Loucy (cell line): ENCODE measurements around the gene USP20.
A peak's percentile ranks its signal among the peaks of the same experiment; 100 is the strongest.

Experiments
- H2AFZ ChIP-seq: fragments of 200-600 bp; sonication (generic); 2 replicates; pipeline ENCODE4 v1.6.0; 2016; ENCODE audit warnings: antibody characterized with exemption, mild to moderate bottlenecking, low read length, moderate library complexity
- H3F3A ChIP-seq: fragments of 200-600 bp; 2 replicates; pipeline ENCODE4 v1.6.0; 2016; ENCODE audit warnings: antibody characterized with exemption, low read depth, mild to moderate bottlenecking
- H3K27me3 ChIP-seq: fragments of 200-600 bp; sonication (generic); 2 replicates; pipeline ENCODE4 v1.6.1; 2014; ENCODE audit warnings: low read length, mild to moderate bottlenecking; ENCODE audit not compliant: insufficient read depth, poor library complexity, severe bottlenecking
- H3K36me3 ChIP-seq: fragments of 200-600 bp; sonication (generic); 2 replicates; pipeline ENCODE4 v1.6.1; 2016; ENCODE audit warnings: low read length; ENCODE audit not compliant: insufficient read depth
- H3K4me1 ChIP-seq: fragments of 200-600 bp; sonication (generic); 2 replicates; pipeline ENCODE4 v1.5.1; 2014; ENCODE audit warnings: low read length, mild to moderate bottlenecking; ENCODE audit not compliant: insufficient read depth, poor library complexity, severe bottlenecking
- H3K4me2 ChIP-seq: fragments of 200-600 bp; sonication (generic); 2 replicates; pipeline ENCODE4 v1.6.0; 2014; ENCODE audit warnings: antibody characterized with exemption, low read length, low read depth, mild to moderate bottlenecking; ENCODE audit not compliant: poor library complexity, severe bottlenecking
- H3K4me3 ChIP-seq: fragments of 200-600 bp; sonication (generic); 2 replicates; pipeline ENCODE4 v1.5.1; 2014; ENCODE audit warnings: low read length, mild to moderate bottlenecking, mixed read lengths; ENCODE audit not compliant: poor library complexity, severe bottlenecking
- H3K79me2 ChIP-seq: fragments of 200-600 bp; sonication (generic); 2 replicates; pipeline ENCODE4 v1.6.1; 2014; ENCODE audit warnings: low read length; ENCODE audit not compliant: insufficient read depth
- H3K9ac ChIP-seq: fragments of 200-600 bp; sonication (generic); 2 replicates; pipeline ENCODE4 v1.6.0; 2014; ENCODE audit warnings: mild to moderate bottlenecking, low read depth, low read length, moderate library complexity; ENCODE audit not compliant: poor library complexity, severe bottlenecking
- H3K9me2 ChIP-seq: fragments of 200-600 bp; sonication (generic); replicated peaks from 2 replicates; pipeline ENCODE4 v1.6.1; 2016; ENCODE audit warnings: low read depth, low read length, mixed read lengths
- H3K9me3 ChIP-seq: fragments of 200-600 bp; sonication (generic); 2 replicates; pipeline ENCODE4 v1.6.1; 2014; ENCODE audit warnings: mild to moderate bottlenecking, antibody characterized with exemption, low read length, low read depth; ENCODE audit not compliant: insufficient read depth
- H4K20me1 ChIP-seq: fragments of 200-600 bp; sonication (generic); 2 replicates; pipeline ENCODE4 v1.6.0; 2014; ENCODE audit warnings: antibody characterized with exemption, low read length, mild to moderate bottlenecking; ENCODE audit not compliant: insufficient read depth, poor library complexity, severe bottlenecking
- EZH2phosphoT487 ChIP-seq: fragments of 200-600 bp; IDR thresholded peaks from 2 replicates; pipeline ENCODE4 v1.6.1; 2018; ENCODE audit warnings: antibody characterized with exemption, mild to moderate bottlenecking, moderate library complexity, borderline replicate concordance
- TF ChIP-seq, protein P1 (sequence below): fragments of 200-600 bp; sonication (generic); conservative IDR thresholded peaks from 2 replicates; pipeline ENCODE4 v1.5.1; 2014; ENCODE audit warnings: mild to moderate bottlenecking, antibody characterized with exemption, low read length

The USP20 gene

DNA sequence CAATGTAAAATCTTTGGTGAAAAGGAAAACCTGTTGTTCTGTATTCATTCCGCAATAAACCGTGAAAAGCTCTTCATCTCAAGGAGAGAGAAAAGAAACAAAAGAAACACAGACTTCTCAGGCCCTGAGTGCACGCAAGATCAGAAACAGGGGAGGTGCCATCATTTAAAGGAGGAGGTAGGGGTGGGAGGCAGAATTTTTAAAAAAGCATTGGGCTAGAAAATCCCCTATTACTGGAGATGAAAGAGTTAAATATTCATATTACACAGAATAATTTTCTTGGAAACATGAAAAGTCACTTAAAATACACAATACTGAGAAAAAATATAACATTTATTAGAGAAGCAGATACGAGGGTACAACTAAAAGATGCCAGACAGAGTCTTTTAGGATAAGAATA, 56.3 kb downstream of the USP20 start:
- H3K4me1 ChIP-seq = peaks cover 73% of the 10 kb centered on the region

DNA sequence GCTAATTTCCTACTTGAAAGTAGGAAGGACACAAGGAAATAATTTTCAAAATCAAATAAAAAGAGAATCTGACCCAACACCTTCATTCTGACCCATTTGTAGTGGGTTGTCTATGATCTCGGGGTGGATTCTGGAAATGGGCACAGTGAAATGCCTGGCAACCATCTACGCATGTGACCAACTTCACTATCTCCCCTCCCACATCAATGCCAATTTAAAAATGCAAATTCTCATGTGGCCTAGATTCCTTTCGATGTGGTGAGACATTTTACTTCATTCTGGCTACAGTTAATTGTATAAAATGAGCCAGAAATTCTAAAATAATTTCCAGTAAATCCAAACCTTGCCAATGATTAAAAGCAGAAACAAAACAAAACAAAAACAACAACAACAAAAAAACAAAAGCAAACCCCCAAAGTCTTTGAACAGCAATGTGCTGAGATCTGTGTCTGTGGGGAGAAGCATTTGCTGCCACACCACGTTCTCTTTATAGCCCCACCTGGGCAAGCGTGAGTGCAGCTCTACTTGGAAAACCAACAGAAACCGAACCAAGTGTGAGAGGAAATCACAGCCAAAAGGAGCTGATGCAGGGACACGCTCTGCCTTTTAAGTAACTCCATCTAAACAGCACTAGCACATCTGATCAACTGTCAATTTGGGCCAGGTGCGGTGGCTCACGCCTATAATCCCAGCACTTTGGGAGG, 59.0 kb downstream of the USP20 start:
- no peak overlapping the region for H2AFZ ChIP-seq
- peak overlapping the region; percentile 22 for H3K9ac ChIP-seq
- no peaks in the 10 kb centered on the region for H3K9me2 ChIP-seq
- no peaks in the 10 kb centered on the region for H3K27me3 ChIP-seq
- peaks cover 36% of the 10 kb centered on the region; the same call in 1 of the 2 replicates for H3K36me3 ChIP-seq
- H3K79me2 ChIP-seq = peaks cover 12% of the 10 kb centered on the region; the same call in 1 of the 2 replicates
- H4K20me1 ChIP-seq = no peaks in the 10 kb centered on the region
- H3K4me3 ChIP-seq = no peak overlapping the region
- TF ChIP-seq, protein P1, sequence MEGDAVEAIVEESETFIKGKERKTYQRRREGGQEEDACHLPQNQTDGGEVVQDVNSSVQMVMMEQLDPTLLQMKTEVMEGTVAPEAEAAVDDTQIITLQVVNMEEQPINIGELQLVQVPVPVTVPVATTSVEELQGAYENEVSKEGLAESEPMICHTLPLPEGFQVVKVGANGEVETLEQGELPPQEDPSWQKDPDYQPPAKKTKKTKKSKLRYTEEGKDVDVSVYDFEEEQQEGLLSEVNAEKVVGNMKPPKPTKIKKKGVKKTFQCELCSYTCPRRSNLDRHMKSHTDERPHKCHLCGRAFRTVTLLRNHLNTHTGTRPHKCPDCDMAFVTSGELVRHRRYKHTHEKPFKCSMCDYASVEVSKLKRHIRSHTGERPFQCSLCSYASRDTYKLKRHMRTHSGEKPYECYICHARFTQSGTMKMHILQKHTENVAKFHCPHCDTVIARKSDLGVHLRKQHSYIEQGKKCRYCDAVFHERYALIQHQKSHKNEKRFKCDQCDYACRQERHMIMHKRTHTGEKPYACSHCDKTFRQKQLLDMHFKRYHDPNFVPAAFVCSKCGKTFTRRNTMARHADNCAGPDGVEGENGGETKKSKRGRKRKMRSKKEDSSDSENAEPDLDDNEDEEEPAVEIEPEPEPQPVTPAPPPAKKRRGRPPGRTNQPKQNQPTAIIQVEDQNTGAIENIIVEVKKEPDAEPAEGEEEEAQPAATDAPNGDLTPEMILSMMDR = no peak
- no peak for TF ChIP-seq EZH2phosphoT487
- peaks cover 52% of the 10 kb centered on the region for H3K4me1 ChIP-seq
- no peaks in the 10 kb centered on the region for H3K9me3 ChIP-seq
- H3F3A ChIP-seq = peaks cover 15% of the 10 kb centered on the region
- H3K4me2 ChIP-seq = no peak overlapping the region

More for the DNA sequence above, 56.3 kb downstream of the USP20 start:
- Histone ChIP-seq H4K20me1 (no peaks in the 10 kb centered on the region), H3K4me3 (peak overlapping the region; percentile 66), H3K36me3 (peaks cover 23% of the 10 kb centered on the region; the same call in 1 of the 2 replicates), H3K27me3 (no peaks in the 10 kb centered on the region), H3K4me2 (peak overlapping the region; percentile 95), H3K9me2 (no peaks in the 10 kb centered on the region), H3F3A (peaks cover 18% of the 10 kb centered on the region), H3K9me3 (no peaks in the 10 kb centered on the region), H3K9ac (peak overlapping the region; percentile 94), H3K79me2 (peaks cover 24% of the 10 kb centered on the region), H2AFZ (no peak overlapping the region)
- TF ChIP-seq, protein P1 = no peak
- TF ChIP-seq EZH2phosphoT487 = no peak

DNA sequence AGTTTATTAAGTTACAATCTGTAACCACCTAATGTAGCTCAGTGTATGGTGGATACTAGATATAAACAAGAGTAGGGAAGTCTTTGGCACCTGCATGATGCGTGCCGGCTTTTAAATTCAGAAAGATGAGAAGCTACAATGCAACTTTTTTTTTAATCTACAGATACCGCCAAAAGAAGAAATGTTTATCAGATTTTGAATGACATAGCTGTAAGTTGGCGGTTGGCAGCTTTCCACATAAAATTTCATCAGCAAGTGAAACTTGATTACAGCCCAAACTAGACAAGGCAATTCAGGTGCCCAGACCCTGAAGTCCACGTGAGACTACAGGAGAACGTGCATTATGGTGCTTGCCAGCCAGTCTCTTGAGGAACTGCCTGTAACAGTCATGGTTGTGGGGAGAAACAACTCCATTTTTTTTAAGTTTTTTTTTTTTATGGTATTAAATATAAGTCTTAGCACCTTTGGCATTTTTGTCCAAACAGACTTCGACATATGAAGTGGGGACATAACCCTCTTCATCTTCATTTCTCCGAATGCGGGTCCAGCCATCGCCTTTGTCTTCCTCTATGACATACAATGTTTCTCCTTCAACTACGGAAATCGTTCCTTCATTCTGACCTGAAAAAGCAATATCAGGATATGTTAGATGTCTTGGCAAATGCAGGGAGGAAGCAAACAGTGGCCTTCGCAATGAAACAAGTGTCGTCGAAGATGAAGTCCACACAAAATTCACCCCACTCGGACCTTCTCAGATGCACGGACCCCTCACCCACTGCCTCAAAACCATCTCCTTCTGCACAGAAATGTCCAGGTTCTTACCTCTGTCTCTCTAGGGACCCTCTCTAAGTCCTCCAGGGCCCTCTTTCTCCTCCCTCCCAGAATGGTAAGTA, 60.4 kb downstream of the USP20 start:
- Histone ChIP-seq H3K4me1 (peaks cover 41% of the 10 kb centered on the region), H3K79me2 (peaks cover 6% of the 10 kb centered on the region; the same call in 1 of the 2 replicates), H3K27me3 (no peaks in the 10 kb centered on the region), H3K4me2 (no peak overlapping the region), H3K4me3 (no peak overlapping the region), H3K36me3 (peaks cover 40% of the 10 kb centered on the region; the same call in 1 of the 2 replicates), H3K9ac (no peak overlapping the region), H3F3A (peaks cover 15% of the 10 kb centered on the region), H4K20me1 (no peaks in the 10 kb centered on the region), H3K9me2 (no peaks in the 10 kb centered on the region), H2AFZ (no peak overlapping the region), H3K9me3 (no peaks in the 10 kb centered on the region)
- TF ChIP-seq, protein P1 = no peak
- no peak for TF ChIP-seq EZH2phosphoT487
